GM11168 (cell line): ENCODE measurements around the gene PARP15.
"Not testable (repeated sequence)": the region's sequence is repeated elsewhere in the genome, so short reads cannot be mapped to it uniquely, and the experiment has no call there.

Source experiments
- in situ Hi-C: fragments of 300-500 bp; cut with MboI; formaldehyde crosslinking; loops from one replicate; pipeline ENCODE4 v1.12.0; 2022; ENCODE audit warnings: low sequenced_read_pairs; ENCODE audit not compliant: unreplicated experiment

The PARP15 gene

GRCh38 chr3:122609798-122610559 lies 32.5 kb downstream of the PARP15 start:
- in situ Hi-C loops, result no loop called here

GRCh38 chr3:122612696-122613095 lies 35.2 kb downstream of the PARP15 start:
- in situ Hi-C loops, result no loop called here

GRCh38 chr3:122615303-122615702 lies 37.9 kb downstream of the PARP15 start:
- in situ Hi-C loops, result no loop called here

- in situ Hi-C loops, result no loop called here
Observed at GRCh38 chr3:122618614-122619013, 41.2 kb downstream of the PARP15 start.

- in situ Hi-C loops, result no loop called here
Observed at GRCh38 chr3:122619040-122619439, 41.6 kb downstream of the PARP15 start.

GRCh38 chr3:122620399-122620798 lies 42.9 kb downstream of the PARP15 start:
- in situ Hi-C loops, result no loop called here

GRCh38 chr3:122621112-122621511 lies 43.7 kb downstream of the PARP15 start:
- in situ Hi-C loops, result no loop called here

GRCh38 chr3:122623031-122623829 lies 45.8 kb downstream of the PARP15 start:
- in situ Hi-C loops, result no loop called here

- in situ Hi-C loops, result no loop called here
Observed at GRCh38 chr3:122626515-122627180, 49.2 kb downstream of the PARP15 start.

- in situ Hi-C loops, result no loop called here
Observed at GRCh38 chr3:122627301-122627700, 49.9 kb downstream of the PARP15 start.

- in situ Hi-C loops, result no loop called here
Observed at GRCh38 chr3:122628567-122628966, 51.1 kb downstream of the PARP15 start.

GRCh38 chr3:122629763-122630162 lies 52.3 kb downstream of the PARP15 start:
- in situ Hi-C loops, result no loop called here

GRCh38 chr3:122635789-122636188 lies 58.3 kb downstream of the PARP15 start:
- in situ Hi-C loops, result no loop called here

- in situ Hi-C loops, result no loop called here
Observed at GRCh38 chr3:122636697-122637096, 59.2 kb downstream of the PARP15 start.

- in situ Hi-C loops, result no loop called here
Observed at GRCh38 chr3:122640437-122640999, 63.1 kb downstream of the PARP15 start.

GRCh38 chr3:122642935-122643334 lies 65.5 kb downstream of the PARP15 start:
- in situ Hi-C loops, result no loop called here

- in situ Hi-C loops, result no loop called here
Observed at GRCh38 chr3:122646146-122646988, 68.9 kb downstream of the PARP15 start.

GRCh38 chr3:122651233-122651907 lies 73.9 kb downstream of the PARP15 start:
- in situ Hi-C loops, result not testable (repeated sequence)

GRCh38 chr3:122651962-122652361 lies 74.5 kb downstream of the PARP15 start:
- in situ Hi-C loops, result not testable (repeated sequence)
